Activated T-cell treated with anti-CD3 and anti-CD28 coated beads, Interleukin-2, amount 50 U/mL, for 48 hours (primary cell): ENCODE measurements around the gene RIPPLY3.
"Not testable (repeated sequence)": the region's sequence is repeated elsewhere in the genome, so short reads cannot be mapped to it uniquely, and the experiment has no call there.

ENCODE experiments used
- DNase-seq, 2 experiments: peaks; one replicate each; pipeline ENCODE4 v3.0.0-alpha.2; 2020

The RIPPLY3 gene

GRCh38 chr21:36981977-36982700 is 24.4 kb upstream of the RIPPLY3 start:
- no peak for DNase-seq

- peak in 1 of 2 experiments; percentile 41 for DNase-seq
Measured at GRCh38 chr21:36985751-36986594, 20.5 kb upstream of the RIPPLY3 start.

- no peak for DNase-seq
Measured at GRCh38 chr21:36987845-36988244, 18.7 kb upstream of the RIPPLY3 start.

- DNase-seq, result no peak
Measured at GRCh38 chr21:36988536-36988935, 18.0 kb upstream of the RIPPLY3 start.

GRCh38 chr21:36989199-36989698 is 17.3 kb upstream of the RIPPLY3 start:
- DNase-seq, result not testable (repeated sequence)

GRCh38 chr21:36989699-36990507 is 16.6 kb upstream of the RIPPLY3 start:
- peak; percentile 91 to 94 for DNase-seq

- DNase-seq, result no peak
Measured at GRCh38 chr21:36990508-36991205, 15.8 kb upstream of the RIPPLY3 start.

GRCh38 chr21:36992671-36993070 is 13.8 kb upstream of the RIPPLY3 start:
- DNase-seq, result no peak

GRCh38 chr21:36994501-36995158 is 11.9 kb upstream of the RIPPLY3 start:
- peak; percentile 47 to 60 for DNase-seq

- DNase-seq, result not testable (repeated sequence)
Measured at GRCh38 chr21:36995285-36995684, 11.2 kb upstream of the RIPPLY3 start.

GRCh38 chr21:36999131-36999898 is 7.2 kb upstream of the RIPPLY3 start:
- no peak for DNase-seq

- DNase-seq, result no peak
Measured at GRCh38 chr21:37000381-37000780, 6.1 kb upstream of the RIPPLY3 start.

- DNase-seq, result no peak
Measured at GRCh38 chr21:37001441-37001840, 5.1 kb upstream of the RIPPLY3 start.

GRCh38 chr21:37002851-37003250 is 3.7 kb upstream of the RIPPLY3 start:
- not testable (repeated sequence) for DNase-seq

GRCh38 chr21:37003917-37004316 is 2.6 kb upstream of the RIPPLY3 start:
- DNase-seq, result not testable (repeated sequence)

GRCh38 chr21:37005548-37006485 is 685 bp upstream of the RIPPLY3 start:
- DNase-seq, result peak in 1 of 2 experiments; percentile 31

- DNase-seq, result no peak
Measured at GRCh38 chr21:37008724-37009123, 2.2 kb downstream of the RIPPLY3 start.

GRCh38 chr21:37009740-37010341 is 3.3 kb downstream of the RIPPLY3 start:
- peak; percentile 88 to 91 for DNase-seq

- no peak for DNase-seq
Measured at GRCh38 chr21:37017951-37018679, 11.6 kb downstream of the RIPPLY3 start.
